Osteoblast (primary cell): Measurements from ENCODE around the gene IFT172. TPM values are rescaled to one million over a fixed set of nuclear protein-coding genes. Genes with fewer than 3 reads are reported as not detected.

Experiments used
- DNase-seq: peaks from one replicate; pipeline ENCODE4 v3.0.0; 2011; ENCODE audit warnings: low spot score, mixed read lengths; ENCODE audit not compliant: insufficient read length; ENCODE audit errors: missing footprints
- H2AFZ ChIP-seq: 2 replicates; pipeline ENCODE4 v1.6.0; 2011; ENCODE audit warnings: mild to moderate bottlenecking, low read length
- H3K27ac ChIP-seq: 2 replicates; pipeline ENCODE4 v1.5.1; 2011; ENCODE audit warnings: mild to moderate bottlenecking, low read depth, low read length, moderate library complexity
- H3K27me3 ChIP-seq: 2 replicates; pipeline ENCODE4 v1.6.0; 2012; ENCODE audit warnings: mild to moderate bottlenecking, control low read depth, inconsistent platforms, low read length, moderate library complexity; ENCODE audit not compliant: insufficient read depth
- H3K36me3 ChIP-seq: 2 replicates; pipeline ENCODE4 v1.5.1; 2011; ENCODE audit warnings: mild to moderate bottlenecking, low read length, control low read depth, moderate library complexity; ENCODE audit not compliant: insufficient read depth
- H3K4me1 ChIP-seq: 2 replicates; pipeline ENCODE4 v1.5.1; 2011; ENCODE audit warnings: mild to moderate bottlenecking, low read length, control low read depth, moderate library complexity; ENCODE audit not compliant: insufficient read depth
- H3K4me2 ChIP-seq: 2 replicates; pipeline ENCODE4 v1.6.0; 2011; ENCODE audit warnings: mild to moderate bottlenecking, low read length; ENCODE audit not compliant: insufficient read depth
- H3K4me3 ChIP-seq: fragments of 200-600 bp; sonication (generic); 3 replicates; pipeline ENCODE4 v1.5.1; 2012; ENCODE audit warnings: mild to moderate bottlenecking, low read length, inconsistent platforms; ENCODE audit not compliant: insufficient read depth
- H3K79me2 ChIP-seq: 2 replicates; pipeline ENCODE4 v1.6.0; 2012; ENCODE audit warnings: mild to moderate bottlenecking, low read length, control low read depth, inconsistent platforms; ENCODE audit not compliant: insufficient read depth
- H3K9me3 ChIP-seq: 2 replicates; pipeline ENCODE4 v1.5.1; 2011; ENCODE audit warnings: low read depth, low read length, control low read depth
- H4K20me1 ChIP-seq: 2 replicates; pipeline ENCODE4 v1.6.0; 2012; ENCODE audit warnings: mild to moderate bottlenecking, low read length, control low read depth; ENCODE audit not compliant: insufficient read depth
- total RNA-seq: library from RNA; depleted of rRNA; stranded (reverse); fragments of >200 nt; gene quantifications from 2 replicates; pipeline ENCODE4 v1.2.3, GENCODE V29; 2012
- TF ChIP-seq, protein P1 (sequence below): IDR thresholded peaks from 2 replicates; pipeline ENCODE4 v1.5.1; 2011; ENCODE audit warnings: mild to moderate bottlenecking, low read depth, low read length, moderate library complexity; ENCODE audit errors: extremely low read depth

Gene IFT172
- total RNA-seq, 1 donor, result 35.5 TPM

DNA sequence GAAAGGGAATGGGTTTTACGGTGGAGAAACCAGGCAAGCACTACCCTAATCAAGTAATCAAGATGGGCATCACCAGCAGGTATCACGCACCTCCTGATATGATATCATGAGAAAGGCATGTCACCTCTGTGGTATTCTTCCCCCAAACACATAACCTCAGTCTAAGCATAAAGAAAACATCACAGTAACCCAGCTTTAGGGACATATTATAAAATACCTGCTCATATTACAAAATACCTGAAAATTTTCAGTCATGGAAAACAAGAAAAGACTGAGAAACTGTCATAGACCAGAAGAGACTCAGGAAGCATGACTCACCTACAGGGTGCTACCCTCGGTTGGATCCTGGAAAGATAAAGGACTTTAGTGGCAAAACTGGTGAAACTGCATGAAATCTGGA is 37.6 kb upstream of the IFT172 start:
- no peak overlapping the region for H3K4me2 ChIP-seq
- H3K9me3 ChIP-seq, result no peaks in the 10 kb centered on the region
- no peak for DNase-seq
- H2AFZ ChIP-seq, result no peak overlapping the region
- H3K79me2 ChIP-seq, result no peaks in the 10 kb centered on the region
- no peak overlapping the region for H3K4me3 ChIP-seq
- no peaks in the 10 kb centered on the region for H4K20me1 ChIP-seq
- TF ChIP-seq, protein P1, sequence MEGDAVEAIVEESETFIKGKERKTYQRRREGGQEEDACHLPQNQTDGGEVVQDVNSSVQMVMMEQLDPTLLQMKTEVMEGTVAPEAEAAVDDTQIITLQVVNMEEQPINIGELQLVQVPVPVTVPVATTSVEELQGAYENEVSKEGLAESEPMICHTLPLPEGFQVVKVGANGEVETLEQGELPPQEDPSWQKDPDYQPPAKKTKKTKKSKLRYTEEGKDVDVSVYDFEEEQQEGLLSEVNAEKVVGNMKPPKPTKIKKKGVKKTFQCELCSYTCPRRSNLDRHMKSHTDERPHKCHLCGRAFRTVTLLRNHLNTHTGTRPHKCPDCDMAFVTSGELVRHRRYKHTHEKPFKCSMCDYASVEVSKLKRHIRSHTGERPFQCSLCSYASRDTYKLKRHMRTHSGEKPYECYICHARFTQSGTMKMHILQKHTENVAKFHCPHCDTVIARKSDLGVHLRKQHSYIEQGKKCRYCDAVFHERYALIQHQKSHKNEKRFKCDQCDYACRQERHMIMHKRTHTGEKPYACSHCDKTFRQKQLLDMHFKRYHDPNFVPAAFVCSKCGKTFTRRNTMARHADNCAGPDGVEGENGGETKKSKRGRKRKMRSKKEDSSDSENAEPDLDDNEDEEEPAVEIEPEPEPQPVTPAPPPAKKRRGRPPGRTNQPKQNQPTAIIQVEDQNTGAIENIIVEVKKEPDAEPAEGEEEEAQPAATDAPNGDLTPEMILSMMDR, result no peak
- H3K27me3 ChIP-seq, result no peaks in the 10 kb centered on the region
- H3K4me1 ChIP-seq, result no peaks in the 10 kb centered on the region
- no peaks in the 10 kb centered on the region for H3K36me3 ChIP-seq
- no peak overlapping the region for H3K27ac ChIP-seq

DNA sequence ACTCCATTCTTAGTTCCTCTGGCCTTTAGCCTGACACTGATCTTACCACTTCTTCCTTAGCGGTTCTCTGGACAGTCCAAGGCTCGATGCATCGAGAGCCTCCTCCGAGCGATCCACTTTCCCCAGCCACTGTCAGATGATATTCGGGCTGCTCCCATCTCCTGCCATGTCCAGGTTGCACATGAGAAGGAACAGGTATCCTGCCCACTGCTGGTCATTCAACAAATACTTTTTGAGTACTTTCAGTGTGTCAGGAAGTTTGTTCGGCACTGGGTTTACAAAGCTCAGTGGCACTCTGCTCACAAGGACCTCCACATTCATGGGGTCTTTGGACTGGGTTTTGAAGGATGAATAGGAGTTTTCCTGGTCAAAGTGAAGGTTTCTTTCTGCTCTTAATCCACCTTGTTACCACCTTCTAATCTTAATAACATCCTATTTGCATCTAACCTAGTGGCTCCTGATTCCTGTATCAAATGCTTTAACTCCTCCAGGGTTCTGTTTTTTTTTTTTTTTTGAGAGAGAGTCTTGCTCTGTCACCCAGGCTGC is 32.9 kb upstream of the IFT172 start:
- Histone ChIP-seq H3K4me2 (no peak overlapping the region), H3K4me1 (no peaks in the 10 kb centered on the region), H2AFZ (no peak overlapping the region), H3K27ac (no peak overlapping the region), H3K36me3 (no peaks in the 10 kb centered on the region), H3K9me3 (no peaks in the 10 kb centered on the region), H4K20me1 (no peaks in the 10 kb centered on the region), H3K4me3 (no peak overlapping the region), H3K27me3 (no peaks in the 10 kb centered on the region), H3K79me2 (no peaks in the 10 kb centered on the region)
- TF ChIP-seq, protein P1, result no peak
- no peak for DNase-seq

DNA sequence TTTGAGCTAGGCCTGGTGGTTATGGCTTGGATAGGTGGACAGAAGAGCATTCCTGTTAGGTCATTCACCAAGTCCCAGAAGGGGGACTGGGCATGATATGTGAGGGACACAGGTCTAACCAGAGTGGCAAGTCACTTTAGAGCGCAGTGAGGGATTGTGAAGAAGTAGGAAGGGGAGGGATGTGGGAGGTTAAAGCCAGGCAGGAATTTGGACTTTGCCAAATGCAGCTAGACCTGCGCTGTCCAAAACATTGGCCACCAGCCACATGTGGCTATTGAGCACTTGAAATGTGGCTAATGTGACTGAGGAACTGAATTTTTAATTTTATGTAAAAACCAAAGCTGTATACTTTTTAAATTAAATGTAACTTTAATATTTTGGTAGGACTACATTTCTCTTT is 30.8 kb upstream of the IFT172 start:
- Histone ChIP-seq H2AFZ (no peak overlapping the region), H3K27ac (no peak overlapping the region), H3K4me2 (no peak overlapping the region), H3K36me3 (no peaks in the 10 kb centered on the region), H3K4me3 (no peak overlapping the region), H4K20me1 (no peaks in the 10 kb centered on the region), H3K9me3 (no peaks in the 10 kb centered on the region), H3K79me2 (no peaks in the 10 kb centered on the region), H3K27me3 (no peaks in the 10 kb centered on the region), H3K4me1 (no peaks in the 10 kb centered on the region)
- TF ChIP-seq, protein P1, result no peak
- no peak for DNase-seq

DNA sequence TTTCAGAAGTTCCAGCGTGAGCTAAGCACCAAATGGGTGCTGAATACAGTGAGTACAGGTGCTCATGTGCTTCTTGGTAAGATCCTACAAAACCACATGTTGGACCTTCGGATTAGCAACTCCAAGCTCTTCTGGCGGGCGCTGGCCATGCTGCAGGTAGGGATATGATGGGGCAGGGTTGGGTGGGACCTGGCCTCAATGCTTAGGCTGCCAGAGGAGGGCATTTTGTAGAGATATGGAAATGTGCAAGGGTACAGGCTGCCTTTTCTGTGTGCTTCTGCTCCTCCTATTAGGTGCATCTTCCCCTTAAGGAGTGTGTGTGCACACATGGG is 29.2 kb upstream of the IFT172 start:
- Histone ChIP-seq H2AFZ (no peak overlapping the region), H3K4me2 (no peak overlapping the region), H3K27me3 (no peaks in the 10 kb centered on the region), H4K20me1 (no peaks in the 10 kb centered on the region), H3K4me3 (no peak overlapping the region), H3K4me1 (no peaks in the 10 kb centered on the region), H3K79me2 (no peaks in the 10 kb centered on the region), H3K9me3 (no peaks in the 10 kb centered on the region), H3K27ac (no peak overlapping the region), H3K36me3 (no peaks in the 10 kb centered on the region)
- TF ChIP-seq, protein P1, result no peak
- no peak for DNase-seq
